ENCODE results near the gene ABCC5. TPM values are rescaled to one million over a fixed set of nuclear protein-coding genes. Genes with fewer than 3 reads are reported as not detected.

The ABCC5 gene
- total and polyA plus RNA-seq, 8 donors = 2.8 to 25.9 (median 8.4) TPM

DNA sequence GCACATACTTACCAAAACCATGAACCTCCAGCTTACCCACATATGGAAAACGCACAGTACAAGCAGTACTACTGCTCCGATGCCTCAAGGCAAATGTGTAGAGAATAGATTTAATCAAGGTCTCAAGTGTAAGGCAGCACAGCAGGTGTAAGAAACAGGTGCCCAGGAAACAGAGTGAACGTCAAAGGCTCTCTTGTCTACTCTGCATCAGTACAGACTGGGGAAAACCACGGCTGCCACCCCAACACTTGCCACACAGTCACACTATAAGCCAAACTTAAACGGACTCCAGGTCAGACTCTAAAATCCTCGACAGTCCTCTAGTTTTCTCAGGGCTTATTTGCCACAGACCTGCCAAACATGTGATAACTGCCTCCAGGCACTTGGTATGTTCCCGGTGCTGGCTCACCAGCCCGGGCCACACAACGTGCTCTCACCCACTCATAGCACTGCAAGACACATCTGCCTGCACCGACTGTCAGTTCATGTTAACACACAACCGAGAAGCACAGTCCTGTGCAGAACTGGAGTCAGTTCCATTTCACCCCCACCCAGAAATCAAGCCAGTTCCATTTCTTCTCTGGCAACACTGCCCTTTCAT is 30.6 kb downstream of the ABCC5 start:
- FAIRE-seq = no peak
- TF ChIP-seq, protein P1, sequence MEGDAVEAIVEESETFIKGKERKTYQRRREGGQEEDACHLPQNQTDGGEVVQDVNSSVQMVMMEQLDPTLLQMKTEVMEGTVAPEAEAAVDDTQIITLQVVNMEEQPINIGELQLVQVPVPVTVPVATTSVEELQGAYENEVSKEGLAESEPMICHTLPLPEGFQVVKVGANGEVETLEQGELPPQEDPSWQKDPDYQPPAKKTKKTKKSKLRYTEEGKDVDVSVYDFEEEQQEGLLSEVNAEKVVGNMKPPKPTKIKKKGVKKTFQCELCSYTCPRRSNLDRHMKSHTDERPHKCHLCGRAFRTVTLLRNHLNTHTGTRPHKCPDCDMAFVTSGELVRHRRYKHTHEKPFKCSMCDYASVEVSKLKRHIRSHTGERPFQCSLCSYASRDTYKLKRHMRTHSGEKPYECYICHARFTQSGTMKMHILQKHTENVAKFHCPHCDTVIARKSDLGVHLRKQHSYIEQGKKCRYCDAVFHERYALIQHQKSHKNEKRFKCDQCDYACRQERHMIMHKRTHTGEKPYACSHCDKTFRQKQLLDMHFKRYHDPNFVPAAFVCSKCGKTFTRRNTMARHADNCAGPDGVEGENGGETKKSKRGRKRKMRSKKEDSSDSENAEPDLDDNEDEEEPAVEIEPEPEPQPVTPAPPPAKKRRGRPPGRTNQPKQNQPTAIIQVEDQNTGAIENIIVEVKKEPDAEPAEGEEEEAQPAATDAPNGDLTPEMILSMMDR (IDR thresholded peaks at IDR 0.05) = no peak
- no peak for DNase-seq
- intact Hi-C loops (cut with DNase I) = no loop called here
- 53 to 56% methylated on average over 11 of the region's 11 CpGs for WGBS, 2 donors
- no peaks in the 10 kb centered on the region for H3K27me3 ChIP-seq
- no peaks in the 10 kb centered on the region for H3K36me3 ChIP-seq
- H3K4me3 ChIP-seq = no peak overlapping the region
- H3K4me1 ChIP-seq = peaks cover 0 to 8% (median 0%) of the 10 kb centered on the region in 3 donors
- no peak overlapping the region for H3K27ac ChIP-seq
- ATAC-seq = peak in 2 of 4 donors; percentile 38 to 54
- H3K9me3 ChIP-seq = no peaks in the 10 kb centered on the region

DNA sequence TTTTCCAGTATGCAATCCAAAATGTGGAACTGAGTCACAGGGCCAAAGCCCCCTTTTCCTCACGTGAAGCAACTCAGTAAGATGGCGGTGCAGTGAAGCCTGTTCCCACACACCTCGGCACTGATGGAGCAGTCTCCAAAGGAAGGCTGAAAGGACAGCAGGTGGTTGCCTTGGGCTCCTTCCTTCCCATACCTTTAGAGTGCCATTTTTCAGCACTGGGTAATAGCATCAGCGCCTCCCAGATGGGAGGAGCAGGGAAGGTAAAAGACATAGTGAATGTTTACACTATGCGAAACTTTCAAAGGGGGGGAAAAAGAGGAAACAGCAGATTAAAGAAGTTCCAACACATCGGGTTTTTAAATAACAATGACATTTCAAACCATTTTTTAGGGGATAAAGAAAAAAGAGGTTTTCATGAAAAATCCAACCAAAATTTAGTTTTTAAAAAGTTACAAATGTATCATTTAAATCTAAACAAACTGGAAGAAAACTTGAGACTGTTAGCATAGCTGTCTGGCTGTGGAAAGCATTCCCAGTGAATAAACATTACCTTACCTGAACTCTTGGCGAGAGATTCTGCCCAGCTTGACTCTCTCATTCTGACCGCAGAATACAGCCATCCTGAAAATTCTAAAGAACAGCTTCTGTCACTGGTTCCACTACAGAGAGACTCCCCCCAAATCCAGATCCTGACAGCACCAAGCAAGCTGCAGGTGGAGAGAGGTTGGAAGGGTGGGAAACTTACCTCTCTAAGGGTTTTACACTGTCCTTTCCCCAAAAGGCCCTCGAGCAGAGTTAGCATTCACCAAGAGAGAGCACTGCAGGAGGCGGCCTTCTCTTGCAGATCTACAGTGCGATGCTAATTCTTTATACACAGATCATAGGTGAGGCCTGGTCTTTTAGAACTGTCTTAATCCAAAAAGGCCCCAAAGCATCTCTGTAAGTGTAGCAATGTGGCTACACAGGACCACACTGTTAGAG is 32.6 kb downstream of the ABCC5 start:
- ATAC-seq (peak; percentile 82 to 94 (median 84)), DNase-seq (peak in 1 of 6 donors; percentile 8), FAIRE-seq (no peak)
- TF ChIP-seq, protein P1 (IDR thresholded peaks at IDR 0.05) = no peak
- Histone ChIP-seq H3K36me3 (no peaks in the 10 kb centered on the region), H3K4me3 (no peak overlapping the region), H3K27me3 (no peaks in the 10 kb centered on the region), H3K27ac (no peak overlapping the region), H3K4me1 (peaks cover 0 to 8% (median 0%) of the 10 kb centered on the region in 3 donors), H3K9me3 (no peaks in the 10 kb centered on the region)
- 51% methylated on average over 11 of the region's 11 CpGs for WGBS, 2 donors
- intact Hi-C loops (cut with DNase I) = no loop called here

GRCh38 chr3:183984127-183984740 is 33.5 kb downstream of the ABCC5 start:
- H3K4me3 ChIP-seq = no peak overlapping the region
- TF ChIP-seq, protein P1 (IDR thresholded peaks at IDR 0.05) = no peak
- no peak for FAIRE-seq
- no peak for ATAC-seq
- no peak for DNase-seq
- H3K9me3 ChIP-seq = no peaks in the 10 kb centered on the region
- intact Hi-C loops (cut with DNase I) = no loop called here
- peaks cover 0 to 8% (median 0%) of the 10 kb centered on the region in 3 donors for H3K4me1 ChIP-seq
- WGBS, 2 donors = 92% methylated on average over 4 of the region's 4 CpGs
- H3K27me3 ChIP-seq = no peaks in the 10 kb centered on the region
- no peaks in the 10 kb centered on the region for H3K36me3 ChIP-seq
- no peak overlapping the region for H3K27ac ChIP-seq

- H3K27me3 ChIP-seq = no peaks in the 10 kb centered on the region
- no peak for ATAC-seq
- no peak overlapping the region for H3K27ac ChIP-seq
- no peak for DNase-seq
- intact Hi-C loops (cut with DNase I) = no loop called here
- no peaks in the 10 kb centered on the region for H3K36me3 ChIP-seq
- no peaks in the 10 kb centered on the region for H3K9me3 ChIP-seq
- H3K4me3 ChIP-seq = no peak overlapping the region
- FAIRE-seq = no peak
- 88 to 93% methylated on average over 6 of the region's 6 CpGs for WGBS, 2 donors
- peaks cover 0 to 8% (median 0%) of the 10 kb centered on the region in 3 donors for H3K4me1 ChIP-seq
- TF ChIP-seq, protein P1 (IDR thresholded peaks at IDR 0.05) = no peak
These were observed 35.6 kb downstream of the ABCC5 start for GRCh38 chr3:183981990-183982644.
